Esophagus squamous epithelium (tissue), 5 donors: ENCODE measurements around the gene IBTK. TPM values are rescaled to one million over a fixed set of nuclear protein-coding genes. Genes with fewer than 3 reads are reported as not detected.
"Not testable (repeated sequence)": the region's sequence is repeated elsewhere in the genome, so short reads cannot be mapped to it uniquely, and the experiment has no call there.

ENCODE experiments used
- DNase-seq: peaks from one replicate; lab custom pipeline; 2025; lab: John Stamatoyannopoulos, UW
- H3K27ac ChIP-seq, 4 donors: fragments of 200-600 bp; sonication (generic); one replicate each; pipeline ENCODE4 v1.5.1; 2016 to 2019; ENCODE audit warnings: mild to moderate bottlenecking in 1 of 4
- H3K27me3 ChIP-seq, 4 donors: fragments of 200-600 bp; sonication (generic); 1 replicate in 3 of 4; 2 replicates in 1 of 4; pipeline versions ENCODE4 v1.5.1 to v1.6.0; 2017 to 2021; ENCODE audit warnings: antibody characterized with exemption in 1 of 4
- H3K36me3 ChIP-seq, 3 donors: fragments of 200-600 bp; sonication (generic); one replicate each; pipeline ENCODE4 v1.5.1; 2016 to 2019
- H3K4me1 ChIP-seq, 3 donors: fragments of 200-600 bp; sonication (generic); one replicate each; pipeline ENCODE4 v1.5.1; 2017 to 2019
- H3K4me3 ChIP-seq, 4 donors: fragments of 200-600 bp; sonication (generic); 1 replicate in 3 of 4; 2 replicates in 1 of 4; pipeline ENCODE4 v1.5.1; 2016 to 2019; ENCODE audit warnings: mild to moderate bottlenecking in 2 of 4, moderate library complexity in 1 of 4
- H3K9me3 ChIP-seq, 3 donors: fragments of 200-600 bp; sonication (generic); one replicate each; pipeline ENCODE4 v1.5.1; 2016 to 2019
- CTCF ChIP-seq, 6 experiments: fragments of 450-650 bp in 4 of 6; fragments of 200-600 bp in 2 of 6; sonication (generic) in 2 of 6; IDR thresholded peaks; one replicate each; pipeline ENCODE4 v1.5.1; 2016 to 2019; ENCODE audit warnings: antibody characterized with exemption in 6 of 6, mild to moderate bottlenecking in 4 of 6, moderate library complexity in 4 of 6
- POLR2A ChIP-seq, 4 donors: fragments of 450-650 bp; IDR thresholded peaks; one replicate each; pipeline ENCODE4 v1.6.1; 2017; ENCODE audit warnings: antibody characterized with exemption in 4 of 4, mild to moderate bottlenecking in 4 of 4, moderate library complexity in 3 of 4
- WGBS, 2 donors: methylation state at CpG; one replicate each; pipeline ENCODE4 v1.1.5; 2018; 5-methylcytosine and 5-hydroxymethylcytosine counted together
- intact Hi-C: fragments of 100-400 bp; cut with DNase I; formaldehyde crosslinking; loops from one replicate; pipeline ENCODE4 v1.15.0; 2022
- total RNA-seq, 4 donors: library from RNA; depleted of rRNA; stranded (reverse); fragments of >200 nt; gene quantifications; one replicate each; pipeline ENCODE4 v1.1.0, GENCODE V29; 2016
- donor health status: DM: yes; HTN: yes; CAD: no.

IBTK gene
- total RNA-seq, result 10 to 100 TPM; 15.0 to 33.5 (median 27.0) TPM

DNA sequence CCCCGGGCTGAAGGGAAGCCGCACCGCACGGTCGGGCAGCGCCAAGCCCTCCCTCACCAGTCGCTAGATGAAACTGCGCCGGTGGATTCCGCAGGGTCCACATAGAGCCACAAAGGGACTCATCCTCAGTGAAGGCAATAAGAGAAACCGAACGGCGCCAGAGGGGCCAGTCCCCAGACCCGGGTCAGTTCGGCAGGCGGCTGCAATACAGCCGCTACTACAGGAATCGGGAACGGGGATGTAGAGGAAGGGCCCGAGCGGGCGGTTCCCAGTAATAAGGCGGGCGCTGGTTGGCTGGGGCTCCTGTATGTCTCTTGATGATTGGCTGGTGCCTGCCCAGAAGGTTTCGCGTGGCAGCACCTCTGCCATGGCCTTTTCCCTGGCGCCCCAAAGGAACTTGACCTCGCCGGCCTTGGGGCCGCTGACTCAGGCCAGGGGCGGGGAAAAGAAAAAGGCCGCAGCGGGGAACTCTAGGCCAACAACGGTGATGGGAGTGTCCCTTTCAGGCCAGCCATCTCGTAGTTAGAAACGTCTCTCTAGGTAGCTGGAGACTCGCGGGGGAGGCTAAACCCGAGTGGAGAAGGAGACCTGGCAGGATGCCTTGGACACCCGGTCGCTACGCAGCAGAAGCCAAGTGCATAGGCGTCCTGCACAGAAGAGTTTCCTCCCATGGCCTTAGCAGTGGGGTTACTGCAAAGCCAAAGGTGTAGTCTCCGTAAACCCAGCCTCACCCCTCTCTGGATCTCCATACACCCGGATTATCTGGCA is at the start of gene IBTK:
IBTK (minus strand) TSS at position 240 of the 768 bp plus-strand sequence. CDS start 7,258 bp downstream, outside the sequence.
- Histone ChIP-seq H3K4me3 (peak within 1 kb of the TSS; percentile 61 to 96 (median 90)), H3K27ac (peak within 1 kb of the TSS; percentile 92 to 97 (median 95)), H3K36me3 (no peaks in the 10 kb centered on the region), H3K27me3 (no peaks in the 10 kb centered on the region), H3K9me3 (no peaks in the 10 kb centered on the region), H3K4me1 (peaks cover 0 to 48% (median 31%) of the 10 kb centered on the region in 3 donors)
- intact Hi-C loops, result no loop called here
- TF ChIP-seq CTCF (IDR thresholded peaks at IDR 0.05) (no peak), POLR2A (IDR thresholded peaks at IDR 0.05) (peak in 2 of 4 donors; percentile 75 to 76)
- WGBS, 2 donors, result 1% methylated on average over 22 to 26 of the region's 45 CpGs
- DNase-seq, result peak; percentile 44

DNA sequence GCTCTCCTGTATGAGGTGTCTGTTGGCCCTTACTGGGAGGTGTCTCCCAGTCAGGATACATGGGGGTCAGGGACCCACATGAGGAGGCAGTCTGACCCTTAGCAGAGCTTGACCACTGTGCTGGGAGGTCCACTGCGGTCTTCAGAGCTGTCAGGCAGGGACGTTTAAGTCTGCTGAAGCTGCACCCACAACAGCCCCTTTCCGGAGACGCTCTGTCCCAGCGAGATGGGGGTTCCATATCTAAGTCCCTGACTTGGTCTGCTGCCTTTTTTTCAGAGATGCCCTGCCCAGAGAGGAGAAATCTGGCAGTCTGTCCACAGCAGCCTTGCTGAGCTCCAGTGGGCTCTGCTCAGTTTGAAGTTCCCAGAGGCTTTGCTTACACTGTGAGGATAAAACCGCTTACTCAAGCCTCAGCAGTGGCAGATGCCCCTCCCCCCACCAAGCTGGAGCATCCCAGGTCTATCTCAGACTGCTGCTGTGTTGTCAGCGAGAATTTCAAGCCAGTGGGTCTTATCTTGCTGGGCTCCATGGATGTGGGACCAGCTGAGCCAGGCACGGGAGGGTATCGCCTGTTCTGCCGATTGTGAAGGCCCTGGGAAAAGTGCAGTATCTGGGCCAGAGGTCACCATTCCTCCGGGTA is 36.3 kb upstream of the IBTK start:
- no peaks in the 10 kb centered on the region for H3K9me3 ChIP-seq
- H3K4me1 ChIP-seq, result no peaks in the 10 kb centered on the region
- no peak for TF ChIP-seq POLR2A (IDR thresholded peaks at IDR 0.05)
- no peak for TF ChIP-seq CTCF (IDR thresholded peaks at IDR 0.05)
- DNase-seq, result no peak
- intact Hi-C loops, result no loop called here
- no peaks in the 10 kb centered on the region for H3K27me3 ChIP-seq
- no peaks in the 10 kb centered on the region for H3K36me3 ChIP-seq
- H3K27ac ChIP-seq, result no peak overlapping the region
- no peak overlapping the region for H3K4me3 ChIP-seq
- no CpG with 5 or more reads among the region's 11 CpGs for WGBS, 2 donors

DNA sequence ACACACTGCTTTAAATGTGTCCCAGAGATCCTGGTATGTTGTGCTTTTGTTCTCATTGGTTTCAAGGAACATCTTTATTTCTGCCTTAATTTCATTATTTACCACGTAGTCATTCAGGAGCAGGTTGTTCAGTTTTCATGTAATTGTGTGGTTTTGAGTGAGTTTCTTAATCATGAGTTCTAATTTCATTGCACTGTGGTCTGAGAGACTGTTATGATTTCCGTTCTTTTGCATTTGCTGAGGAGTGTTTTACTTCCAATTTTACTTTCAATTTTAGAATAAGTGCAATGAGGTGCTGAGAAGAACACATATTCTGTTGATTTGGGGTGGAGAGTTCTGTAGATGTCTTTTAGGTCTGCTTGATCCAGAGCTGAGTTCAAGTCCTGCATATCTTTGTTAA is 34.0 kb upstream of the IBTK start:
- H3K4me1 ChIP-seq, H3K27me3 ChIP-seq, intact Hi-C loops, H3K4me3 ChIP-seq, H3K36me3 ChIP-seq, H3K9me3 ChIP-seq, H3K27ac ChIP-seq, DNase-seq: not testable (repeated sequence)
- 61 to 71% methylated on average over 2 of the region's 2 CpGs for WGBS, 2 donors

GRCh38 chr6:82277686-82278085 is 30.1 kb upstream of the IBTK start:
- no peaks in the 10 kb centered on the region for H3K36me3 ChIP-seq
- H3K27me3 ChIP-seq, result no peaks in the 10 kb centered on the region
- no peak for DNase-seq
- no peak overlapping the region for H3K4me3 ChIP-seq
- no peak overlapping the region for H3K27ac ChIP-seq
- TF ChIP-seq CTCF (IDR thresholded peaks at IDR 0.05) (no peak), POLR2A (IDR thresholded peaks at IDR 0.05) (no peak)
- H3K9me3 ChIP-seq, result no peaks in the 10 kb centered on the region
- no peaks in the 10 kb centered on the region for H3K4me1 ChIP-seq
- intact Hi-C loops, result no loop called here

DNA sequence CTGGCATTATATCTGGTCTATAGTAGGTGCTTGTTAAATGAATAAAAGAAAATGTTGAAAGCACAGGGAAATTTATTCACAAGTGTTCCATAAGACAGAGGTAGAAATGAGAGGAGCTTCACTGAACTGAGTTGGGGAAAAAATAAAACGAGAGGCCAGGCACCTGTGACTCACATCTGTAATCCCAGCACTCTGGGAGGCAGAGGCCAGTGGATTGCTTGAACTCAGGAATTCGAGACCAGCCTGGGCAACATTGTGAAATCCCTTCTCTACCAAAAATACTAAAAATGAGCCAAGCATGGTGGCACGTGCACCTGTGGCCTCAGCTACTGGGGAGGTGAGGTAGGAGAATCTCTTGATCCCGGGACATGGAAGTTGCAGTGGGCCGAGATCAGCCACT is 28.1 kb upstream of the IBTK start:
- Histone ChIP-seq H3K27ac (no peak overlapping the region), H3K9me3 (no peaks in the 10 kb centered on the region), H3K4me3 (no peak overlapping the region), H3K36me3 (no peaks in the 10 kb centered on the region), H3K27me3 (no peaks in the 10 kb centered on the region), H3K4me1 (no peaks in the 10 kb centered on the region)
- intact Hi-C loops, result no loop called here
- TF ChIP-seq CTCF (IDR thresholded peaks at IDR 0.05), result no peak
- TF ChIP-seq POLR2A (IDR thresholded peaks at IDR 0.05), result no peak
- DNase-seq, result no peak
- 71 to 79% methylated on average over 5 of the region's 5 CpGs for WGBS, 2 donors
